Hypothalamus (tissue), 51 donors: ENCODE data around the gene PLEKHG4B.

Experiments
- DNase-seq, 51 donors: peaks; one replicate each; lab custom pipeline; 2025; lab: John Stamatoyannopoulos, UW

The PLEKHG4B gene

GRCh38 chr5:73768-74502 lies 18.0 kb upstream of the PLEKHG4B start:
- no peak for DNase-seq

- DNase-seq, result no peak
Measured at GRCh38 chr5:74503-75109, 17.4 kb upstream of the PLEKHG4B start.

- no peak for DNase-seq
Measured at GRCh38 chr5:75331-76320, 16.3 kb upstream of the PLEKHG4B start.

GRCh38 chr5:76358-77169 lies 15.4 kb upstream of the PLEKHG4B start:
- no peak for DNase-seq

DNA sequence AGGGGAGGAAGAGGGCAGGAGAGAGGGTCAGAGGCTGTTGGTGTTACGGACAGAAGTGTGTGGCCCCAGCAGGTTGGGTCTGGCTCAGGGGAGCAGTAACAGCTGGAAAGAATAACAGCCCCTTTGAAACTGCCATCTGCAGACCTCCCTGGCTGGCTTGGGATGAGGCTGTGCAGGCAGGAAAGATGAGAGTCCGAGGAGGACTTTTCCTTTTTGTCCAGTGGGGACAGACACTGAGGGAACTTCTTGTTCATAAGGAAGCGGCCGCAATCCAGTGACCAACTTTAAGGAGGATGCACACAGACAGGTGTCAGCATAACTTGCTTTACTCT lies 14.8 kb upstream of the PLEKHG4B start:
- no peak for DNase-seq

- no peak for DNase-seq
Measured at GRCh38 chr5:77546-77945, 14.4 kb upstream of the PLEKHG4B start.

- no peak for DNase-seq
Measured at GRCh38 chr5:77957-78804, 13.8 kb upstream of the PLEKHG4B start.

GRCh38 chr5:78805-79149 lies 13.2 kb upstream of the PLEKHG4B start:
- no peak for DNase-seq

DNA sequence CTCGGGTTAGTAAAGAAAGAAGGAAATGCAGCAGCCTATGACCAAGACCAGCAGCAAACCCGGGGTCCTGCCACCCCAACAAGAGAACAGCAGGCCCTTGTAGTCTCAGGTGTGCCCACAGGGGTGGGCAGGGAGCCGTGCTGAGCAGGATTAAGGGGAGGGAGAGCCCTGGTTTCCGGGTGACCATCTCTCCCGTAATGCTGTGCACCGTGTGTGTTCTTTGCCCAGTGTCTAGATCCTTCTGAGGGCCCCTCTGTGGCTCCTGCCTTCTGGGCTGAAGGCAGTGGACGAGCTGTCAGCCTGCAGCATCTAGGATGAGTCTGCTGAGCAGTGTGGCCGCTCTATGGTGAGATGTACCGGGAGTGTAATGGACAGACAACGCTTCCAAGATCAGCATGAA lies 12.7 kb upstream of the PLEKHG4B start:
- no peak for DNase-seq

- no peak for DNase-seq
Measured at GRCh38 chr5:79821-80220, 12.1 kb upstream of the PLEKHG4B start.

GRCh38 chr5:81391-82021 lies 10.5 kb upstream of the PLEKHG4B start:
- DNase-seq, result no peak

DNA sequence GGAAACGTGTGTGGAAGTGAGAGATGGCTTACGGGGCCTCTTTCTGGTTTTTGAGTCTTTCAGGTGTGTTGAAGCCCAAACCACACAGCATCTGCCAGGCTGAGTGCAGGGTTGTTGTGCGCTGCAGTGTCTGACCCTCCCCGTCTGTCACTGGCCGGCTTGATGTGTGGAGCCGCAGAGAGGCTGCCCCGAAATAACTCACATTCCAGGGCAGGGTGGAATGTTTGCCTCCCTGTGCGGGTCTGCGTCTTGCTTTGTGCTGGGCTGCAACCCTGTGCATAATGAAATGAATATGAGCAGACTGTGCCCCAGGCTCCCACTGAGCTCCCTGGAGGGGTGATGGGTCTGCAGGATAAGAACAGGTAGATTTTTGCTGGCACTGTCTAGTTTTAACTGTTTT lies 9.9 kb upstream of the PLEKHG4B start:
- DNase-seq, result no peak

DNA sequence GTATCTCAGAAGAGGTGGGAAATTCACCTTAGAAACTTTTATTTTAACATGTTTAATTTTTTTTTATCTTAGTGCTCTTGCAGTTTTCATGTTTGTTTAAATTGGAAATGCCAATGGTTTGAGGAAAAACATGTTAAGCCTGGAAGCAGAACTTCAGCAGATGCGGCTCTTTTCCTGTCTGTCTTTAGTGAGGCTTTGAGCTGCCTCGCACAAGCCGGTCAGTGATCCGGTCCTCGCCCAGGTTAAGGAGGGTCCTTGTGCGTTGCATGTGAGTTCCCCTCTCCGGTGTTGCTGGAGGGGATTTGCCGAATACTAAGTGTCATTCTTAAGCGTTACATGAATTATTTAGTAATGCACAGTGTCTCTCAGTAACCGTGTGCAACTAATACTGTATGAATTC lies 9.4 kb upstream of the PLEKHG4B start:
- DNase-seq, result no peak

DNA sequence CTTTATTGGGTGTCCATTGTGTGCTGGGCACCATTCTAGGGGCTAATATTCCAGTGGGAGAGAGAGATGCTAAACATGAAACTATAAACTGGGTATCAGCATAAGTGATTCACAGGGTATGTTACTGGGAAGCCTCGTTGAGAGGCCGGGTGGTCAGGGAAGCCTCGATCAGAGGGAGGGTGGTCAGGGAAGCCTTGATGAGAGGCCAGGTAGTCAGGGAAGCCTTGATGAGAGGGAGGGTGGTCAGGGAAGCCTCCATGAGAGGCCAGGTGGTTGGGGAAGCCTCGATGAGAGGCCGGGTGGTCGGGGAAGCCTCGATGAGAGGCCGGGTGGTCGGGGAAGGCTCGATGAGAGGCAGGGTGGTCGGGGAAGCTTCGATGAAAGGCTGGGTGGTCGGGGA lies 8.9 kb upstream of the PLEKHG4B start:
- DNase-seq, result no peak

DNA sequence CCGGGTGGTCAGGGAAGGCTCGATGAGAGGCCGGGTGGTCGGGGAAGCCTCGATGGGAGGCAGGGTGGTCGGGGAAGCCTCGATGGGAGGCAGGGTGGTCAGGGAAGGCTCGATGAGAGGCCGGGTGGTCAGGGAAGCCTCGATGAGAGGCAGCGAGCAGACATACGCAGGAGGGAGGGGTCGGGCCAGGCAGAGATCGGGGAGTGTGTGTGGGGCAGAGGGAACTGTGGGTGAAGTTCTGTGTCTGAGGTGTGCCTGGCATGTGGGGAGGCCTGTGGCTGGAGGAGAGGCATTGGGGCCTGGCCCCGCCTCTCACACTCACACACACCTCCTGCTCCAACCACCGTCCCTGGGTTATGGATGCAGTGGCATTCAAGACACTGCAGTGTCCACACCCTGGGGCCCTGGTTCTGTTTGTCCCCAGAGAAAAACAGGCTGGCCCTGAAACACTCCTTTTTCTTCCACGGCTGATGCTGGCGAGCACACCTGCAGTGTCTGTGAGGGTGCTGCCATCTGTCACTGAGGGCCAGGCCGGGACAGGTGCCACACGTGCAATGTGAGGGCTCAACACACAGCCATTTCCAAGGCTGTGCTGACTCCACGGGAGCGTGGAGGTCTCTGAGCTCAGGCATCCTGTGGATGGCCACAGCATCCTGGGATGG lies 6.5 kb upstream of the PLEKHG4B start:
- DNase-seq, result no peak

GRCh38 chr5:89337-90286 lies 2.4 kb upstream of the PLEKHG4B start:
- no peak for DNase-seq
